GM08714 (cell line): ENCODE measurements around the gene NEMP1.
A peak's percentile ranks its signal among the peaks of the same experiment; 100 is the strongest.
"Not testable (repeated sequence)": the region's sequence is repeated elsewhere in the genome, so short reads cannot be mapped to it uniquely, and the experiment has no call there.

Source experiments
- H3K4me3 ChIP-seq: fragments of 200-500 bp; sonication (Bioruptor generic); 2 replicates; pipeline ENCODE4 v1.5.1; 2014; ENCODE audit warnings: mild to moderate bottlenecking, low read length, inconsistent platforms
- ZNF274 ChIP-seq: IDR thresholded peaks from 2 replicates; pipeline ENCODE4 v1.6.1; 2012; ENCODE audit warnings: mild to moderate bottlenecking, low read depth, low read length

NEMP1 gene

DNA sequence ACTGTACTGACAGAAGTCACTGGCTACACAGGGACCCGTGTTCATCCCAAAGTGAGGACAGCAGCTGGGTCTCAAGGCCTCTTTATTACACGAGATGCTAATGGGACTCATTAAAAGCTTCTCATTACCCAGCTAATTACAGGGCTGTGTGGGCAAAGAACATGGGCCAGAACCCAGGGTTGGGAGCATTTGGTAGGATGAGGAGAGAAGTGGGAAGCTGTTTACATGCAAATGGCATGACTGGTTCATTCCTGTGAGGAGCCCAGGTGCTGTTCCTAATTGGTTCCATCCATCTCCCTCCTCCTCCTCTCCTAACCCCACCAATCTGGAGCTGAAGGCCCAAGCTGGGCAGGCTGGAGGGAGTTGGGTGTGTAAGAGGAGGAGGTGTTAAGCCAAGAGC is 53.4 kb downstream of the NEMP1 start:
- TF ChIP-seq ZNF274, result no peak
- no peak overlapping the region for H3K4me3 ChIP-seq

DNA sequence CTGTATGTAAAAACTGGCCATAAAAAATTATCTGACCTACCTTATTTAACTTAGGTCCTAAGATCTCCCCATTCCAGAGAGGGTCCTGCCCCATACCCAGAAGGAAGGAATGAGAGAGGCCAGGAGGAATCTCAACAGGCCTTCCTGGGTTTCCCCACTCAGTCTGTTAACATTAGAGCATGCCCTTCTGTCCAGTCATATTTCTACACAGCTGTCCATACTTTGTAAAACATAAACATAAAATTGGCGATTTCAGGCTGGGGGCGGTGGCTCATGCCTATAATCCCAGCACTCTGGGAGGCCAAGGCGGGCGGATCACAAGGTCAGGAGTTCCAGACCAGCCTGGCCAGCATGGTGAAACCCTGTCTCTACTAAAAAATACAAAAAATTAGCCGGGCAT is 56.3 kb downstream of the NEMP1 start:
- not testable (repeated sequence) for H3K4me3 ChIP-seq

DNA sequence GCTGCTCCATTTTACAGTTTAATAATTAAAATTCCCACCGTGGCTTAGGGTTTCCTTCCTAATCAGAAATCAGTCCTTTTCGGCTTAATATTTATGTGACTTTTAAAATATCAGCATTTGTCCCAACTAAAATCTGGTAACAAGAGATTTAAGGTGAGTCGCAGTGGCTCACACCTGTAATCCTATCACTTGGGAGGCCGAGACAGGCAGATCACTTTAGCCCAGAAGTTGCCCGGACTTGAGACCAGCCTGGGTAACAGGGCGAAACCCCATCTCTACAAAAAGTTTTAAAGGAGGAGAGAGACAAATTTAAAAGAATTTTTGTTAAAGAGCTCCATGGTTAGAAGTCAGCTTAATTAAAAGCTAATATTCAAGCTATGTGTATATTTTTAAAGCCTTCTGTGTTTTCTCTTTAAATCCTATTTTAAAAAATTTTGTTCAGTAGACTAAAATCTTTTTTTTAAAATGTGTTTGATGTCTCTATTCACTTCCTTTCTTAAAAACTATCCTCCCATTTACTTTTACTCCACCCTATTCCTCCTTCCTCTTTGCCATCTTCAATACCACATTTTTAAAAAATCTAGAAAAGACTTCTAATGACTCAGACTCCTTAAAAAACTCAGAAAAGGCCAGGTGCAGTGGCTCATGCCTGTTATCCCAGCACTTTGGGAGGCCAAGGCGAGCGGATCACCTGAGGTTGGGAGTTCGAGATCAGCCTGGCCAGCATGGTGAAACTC is 58.4 kb downstream of the NEMP1 start:
- no peak overlapping the region for H3K4me3 ChIP-seq
- no peak for TF ChIP-seq ZNF274

DNA sequence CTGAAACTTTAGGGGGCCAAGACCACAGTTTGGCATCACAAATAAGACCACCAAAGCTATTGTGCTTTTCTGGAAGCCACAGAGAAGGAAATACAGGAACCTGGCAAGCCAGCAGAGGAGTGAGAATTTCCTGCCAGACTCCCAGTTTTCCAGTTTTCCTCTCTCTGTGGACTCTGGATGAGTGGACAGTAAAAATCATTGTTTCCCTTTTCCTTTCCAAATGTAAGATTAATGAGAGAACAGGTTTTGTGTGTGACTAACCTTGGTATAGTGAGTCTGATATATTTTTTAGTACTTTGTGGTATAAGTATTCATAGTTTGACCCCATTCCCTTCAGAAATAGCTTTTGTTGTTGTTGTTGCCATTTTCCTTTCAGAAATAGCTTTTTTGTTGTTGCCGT is 59.7 kb downstream of the NEMP1 start:
- no peak overlapping the region for H3K4me3 ChIP-seq
- TF ChIP-seq ZNF274, result no peak

DNA sequence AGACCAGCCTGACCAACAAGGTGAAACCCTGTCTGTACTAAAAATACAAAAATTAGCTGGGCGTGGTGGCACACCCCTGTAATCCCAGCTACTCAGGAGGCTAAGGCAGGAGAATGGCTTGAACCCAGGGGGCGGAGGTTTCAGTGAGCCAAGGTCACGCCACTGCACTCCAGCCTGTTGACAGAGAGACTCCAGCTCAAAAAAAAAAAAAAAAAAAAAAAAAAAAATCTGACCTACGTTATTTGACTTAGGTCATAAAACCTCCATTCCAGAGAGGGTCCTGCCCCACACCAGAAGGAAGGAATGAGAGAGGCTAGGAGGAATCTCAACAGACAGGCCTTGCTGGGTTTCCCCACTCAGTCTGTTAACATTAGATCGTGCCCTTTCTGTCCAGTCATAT is 60.2 kb downstream of the NEMP1 start:
- H3K4me3 ChIP-seq, result not testable (repeated sequence)

DNA sequence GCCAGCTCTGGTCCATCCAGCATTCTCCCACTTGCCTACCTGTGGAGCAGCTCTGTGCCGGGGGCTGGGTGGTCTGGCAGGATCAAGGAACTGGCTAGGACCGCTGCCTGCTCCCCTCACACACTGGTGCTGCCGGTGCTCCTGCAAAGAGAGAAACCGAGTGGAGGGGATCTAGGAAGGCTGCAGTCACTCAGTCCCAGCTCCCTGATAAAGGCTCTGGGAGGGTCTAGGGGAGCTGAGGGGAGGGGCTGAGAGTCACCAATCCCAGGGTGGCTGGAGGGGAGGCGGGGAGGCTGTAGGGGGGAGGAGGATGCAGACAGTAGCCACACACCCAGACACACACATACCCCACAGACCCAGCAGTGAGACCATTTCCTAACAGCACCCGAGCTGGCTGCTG is 62.2 kb downstream of the NEMP1 start, which contains the start of gene TAC3:
Gene TAC3 (minus strand): TSS at position 182 of the 400 bp plus-strand sequence. CDS start 732 bp downstream, outside the sequence.
- TF ChIP-seq ZNF274, result no peak
- no peak within 1 kb of the TSS for H3K4me3 ChIP-seq

DNA sequence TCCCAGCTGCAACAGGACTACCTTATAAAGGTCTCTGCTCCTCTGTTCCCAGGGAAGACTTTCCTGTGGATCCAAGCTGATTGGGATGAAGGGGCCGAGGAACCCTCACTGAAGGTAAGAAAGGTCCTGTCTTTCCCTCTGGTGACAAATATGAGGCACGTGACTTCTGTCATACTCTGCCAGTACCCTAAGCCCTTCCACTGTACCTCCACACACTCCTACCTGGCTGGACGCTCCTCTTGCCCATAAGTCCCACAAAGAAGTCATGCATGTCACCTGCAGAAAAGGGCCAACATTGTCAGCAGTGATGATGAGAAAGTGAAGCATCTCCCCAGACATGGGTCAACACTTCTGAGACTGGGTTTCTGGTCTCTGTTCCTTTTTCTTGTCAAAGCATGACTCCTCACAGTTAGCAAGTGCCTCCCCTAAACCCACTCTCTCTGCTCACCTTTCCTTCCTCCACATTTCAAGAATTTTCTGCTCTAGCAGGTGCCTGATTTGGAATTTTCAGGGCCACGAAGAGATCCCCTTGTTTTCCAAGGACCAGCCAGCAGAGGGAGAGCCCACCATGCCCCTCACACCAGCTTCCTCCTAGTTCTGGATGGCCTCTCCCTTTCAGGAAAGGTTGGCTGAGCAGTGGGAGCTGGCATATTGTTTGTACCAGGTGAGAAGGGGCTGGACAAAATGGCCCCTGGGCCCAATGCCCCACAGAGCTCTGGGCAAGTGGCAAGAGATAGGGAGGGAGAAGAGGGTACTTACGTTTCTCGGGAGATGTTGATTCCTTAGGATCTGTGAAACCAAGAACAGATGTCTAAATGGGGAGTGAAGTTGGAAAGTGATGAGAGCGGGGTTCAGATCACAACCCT is 65.8 kb downstream of the NEMP1 start:
- H3K4me3 ChIP-seq, result no peak overlapping the region
- no peak for TF ChIP-seq ZNF274

DNA sequence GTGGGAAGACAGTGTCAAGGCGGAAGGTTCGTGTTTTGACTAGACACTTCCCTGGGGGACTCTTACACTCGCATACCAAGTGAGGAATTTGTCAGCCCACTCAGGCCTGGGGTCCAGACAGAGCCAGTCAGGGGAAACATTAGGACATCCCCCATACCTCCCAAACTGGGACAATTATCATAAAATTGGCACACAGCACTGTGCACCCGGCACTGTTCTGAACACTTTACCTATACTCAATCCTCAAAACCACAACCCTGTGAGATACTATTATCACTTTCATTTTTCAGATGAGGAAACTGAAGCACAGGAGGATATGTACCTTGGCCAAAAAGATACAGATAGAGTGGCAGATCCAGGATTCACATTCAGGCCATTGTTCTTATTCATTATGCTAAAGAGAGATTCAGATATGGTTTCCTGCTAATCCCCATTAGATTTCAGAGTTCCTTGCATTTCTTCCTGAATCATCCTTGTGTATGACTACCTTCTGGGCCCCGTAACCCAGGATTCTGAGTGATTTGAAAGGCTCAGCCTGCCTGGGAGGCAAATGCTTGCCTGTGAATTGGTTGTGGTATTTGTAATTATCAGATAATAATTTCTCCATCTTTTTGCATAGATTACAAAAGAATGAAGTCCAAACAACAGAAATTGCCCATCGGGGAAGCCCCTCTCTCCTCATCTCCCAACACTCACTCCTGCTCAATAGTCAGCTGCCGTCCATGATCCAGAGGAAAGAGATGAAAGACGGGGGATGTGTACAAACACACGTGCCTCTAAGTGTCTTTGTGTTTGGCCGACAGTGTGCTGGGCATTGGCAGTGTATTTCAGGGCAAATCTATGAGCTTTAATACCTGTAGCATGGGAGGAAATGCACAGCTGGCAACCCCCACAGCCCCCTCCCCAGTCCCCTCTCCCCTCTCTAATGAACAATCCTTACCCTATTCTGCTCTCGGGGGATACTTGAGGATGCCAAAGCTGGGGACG is 66.9 kb downstream of the NEMP1 start:
- no peak for TF ChIP-seq ZNF274
- no peak overlapping the region for H3K4me3 ChIP-seq

DNA sequence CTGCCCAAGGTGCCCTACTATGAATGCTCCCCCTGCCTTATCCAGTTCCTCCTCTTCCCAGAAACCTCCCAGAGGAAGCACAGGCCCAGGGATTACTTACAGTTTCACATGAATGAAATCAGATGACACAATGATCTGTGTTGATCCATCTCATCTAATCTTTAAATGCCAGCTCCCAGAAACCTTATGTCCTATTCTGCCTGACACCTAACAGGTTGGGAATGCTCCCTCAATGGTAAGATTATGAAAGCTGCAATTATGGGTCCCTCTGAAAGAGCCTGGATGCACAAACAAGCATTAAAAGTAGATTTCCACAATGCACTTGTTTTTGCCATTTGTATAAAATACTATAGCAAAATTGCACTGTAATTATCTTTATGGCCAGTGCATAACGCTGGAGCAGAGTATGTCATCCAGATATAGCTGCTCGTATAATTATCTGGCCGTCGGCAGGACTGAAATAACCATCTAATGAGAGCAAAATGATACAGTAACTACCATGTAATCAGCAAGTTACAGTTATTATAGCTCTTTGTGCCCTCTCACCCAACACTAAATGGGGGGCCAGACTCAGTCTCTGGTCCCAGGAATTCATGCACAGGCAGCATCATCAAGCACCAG is 67.9 kb downstream of the NEMP1 start:
- no peak for TF ChIP-seq ZNF274
- H3K4me3 ChIP-seq, result no peak overlapping the region

DNA sequence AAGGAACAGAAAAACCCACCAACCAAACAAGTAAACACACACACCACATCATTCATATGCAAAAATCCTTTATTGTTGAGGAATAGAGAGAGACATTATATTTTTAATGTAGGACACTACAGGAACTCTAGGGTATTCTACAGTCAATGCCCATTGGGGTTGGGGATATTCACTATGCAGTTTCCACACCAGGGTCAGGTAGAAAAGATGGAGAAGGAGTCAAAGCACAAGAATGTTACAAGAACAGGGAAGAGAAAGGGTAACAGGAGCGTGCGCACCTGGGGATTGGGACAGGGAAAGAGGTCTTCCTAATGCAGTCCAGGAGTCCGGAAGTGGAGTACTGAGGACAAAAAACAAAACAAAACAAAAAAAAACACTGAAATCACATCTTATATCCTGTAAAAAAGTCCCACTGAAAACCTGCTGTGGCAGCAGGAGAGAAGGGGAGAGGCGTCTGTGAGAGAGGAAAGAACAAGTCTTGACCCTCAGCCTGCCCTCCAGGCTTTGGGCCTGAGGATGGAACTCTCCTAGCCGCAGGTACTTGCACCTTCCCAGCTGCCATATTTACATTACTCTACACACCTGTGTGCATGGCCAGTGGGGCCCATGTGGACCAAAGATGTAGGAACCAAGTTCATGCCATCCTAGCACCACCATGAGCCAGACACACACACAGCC is 68.5 kb downstream of the NEMP1 start:
- TF ChIP-seq ZNF274, result no peak
- no peak overlapping the region for H3K4me3 ChIP-seq

DNA sequence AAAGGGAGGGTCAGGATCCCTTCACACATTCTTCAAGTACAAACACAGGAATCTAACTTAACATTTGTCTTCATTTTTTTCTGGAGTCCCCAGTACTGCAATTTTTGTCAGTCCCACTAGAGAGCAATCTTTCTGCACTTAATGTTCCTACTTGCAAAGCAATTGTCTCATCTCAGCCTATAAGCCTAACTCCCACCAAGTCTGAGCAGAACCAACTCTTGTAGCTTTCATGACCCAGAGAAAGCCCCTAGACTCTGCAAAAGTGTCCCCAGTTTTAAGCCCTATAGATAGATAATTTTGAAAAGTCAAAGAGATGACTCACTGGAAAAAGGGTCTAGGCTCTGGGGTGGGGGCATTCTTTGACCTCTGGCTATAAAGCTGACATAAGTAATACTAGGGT is 70.4 kb downstream of the NEMP1 start:
- H3K4me3 ChIP-seq, result no peak overlapping the region
- no peak for TF ChIP-seq ZNF274

DNA sequence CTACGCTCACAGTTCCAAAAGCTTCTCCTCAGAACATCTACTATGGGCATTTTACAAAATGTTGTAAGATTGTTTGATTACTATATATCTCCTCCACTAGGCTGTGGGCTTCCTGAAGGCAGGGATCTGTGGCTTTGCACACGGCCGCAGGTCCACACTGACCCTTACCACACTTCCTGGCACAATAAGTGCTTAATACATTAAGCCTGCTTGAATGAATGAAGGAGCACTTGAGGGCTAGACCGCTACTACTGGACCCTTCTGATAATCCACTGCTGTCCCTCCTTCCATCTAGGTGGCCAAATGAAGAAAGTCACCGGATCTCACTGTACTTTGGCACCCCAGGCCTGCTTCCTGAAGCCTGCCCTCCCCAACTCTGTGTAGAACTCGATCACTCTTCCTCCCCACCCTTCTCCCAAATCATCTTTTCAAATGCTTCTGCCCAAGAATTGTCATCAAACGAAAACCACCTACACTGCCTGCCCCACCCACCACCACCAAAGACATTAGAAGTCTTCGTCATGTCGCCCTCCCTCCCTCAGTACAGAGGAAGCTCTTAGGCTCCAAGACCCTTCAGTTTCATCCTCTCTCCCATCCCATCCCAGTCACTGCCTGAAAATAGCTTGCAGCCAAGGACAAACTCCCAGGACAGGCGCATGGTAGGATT is 71.6 kb downstream of the NEMP1 start:
- no peak for TF ChIP-seq ZNF274
- peak overlapping the region; percentile 50; the same call in 1 of the 2 replicates for H3K4me3 ChIP-seq

DNA sequence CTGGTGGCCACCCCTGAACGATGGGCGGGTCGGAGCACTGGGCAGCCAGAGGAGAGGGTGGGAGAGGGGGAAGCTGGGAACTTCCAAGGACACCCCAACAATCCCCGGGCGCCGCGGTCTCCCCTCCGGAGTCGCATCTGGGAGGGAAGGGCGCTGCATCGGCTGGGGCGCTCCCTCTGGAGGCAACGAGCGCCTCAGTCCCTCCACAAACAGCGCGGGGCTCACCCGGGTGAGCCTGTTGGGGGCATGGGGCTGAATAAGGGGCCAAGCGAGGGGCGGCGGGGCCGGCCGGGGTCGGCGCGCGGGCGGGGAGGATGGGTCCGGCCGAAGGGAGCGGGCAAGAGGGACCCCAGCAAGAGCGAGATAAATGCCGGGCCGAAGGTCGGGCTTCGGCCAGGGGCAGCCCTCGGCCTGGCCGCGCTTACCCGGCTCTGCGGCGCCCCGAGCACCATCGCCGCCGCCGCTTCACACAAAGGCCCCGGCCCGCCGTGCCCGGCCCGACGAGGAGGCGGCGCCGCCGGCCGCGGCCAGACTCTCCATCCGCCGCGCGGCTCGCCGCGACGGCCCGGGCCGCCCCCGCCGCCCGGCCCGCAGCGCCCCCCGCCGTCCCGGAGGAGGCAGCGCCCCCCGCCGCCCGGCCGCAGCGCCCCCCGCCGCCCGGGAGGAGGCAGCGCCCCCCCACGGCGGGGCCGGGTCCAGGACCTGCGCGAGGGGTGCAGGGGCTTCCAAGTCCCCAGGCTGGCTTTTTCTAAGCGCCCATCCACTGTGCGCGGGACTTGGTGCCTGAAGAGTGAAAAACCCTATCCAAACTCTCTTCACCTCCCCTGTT is 72.4 kb downstream of the NEMP1 start, which contains the start of gene ZBTB39:
Gene ZBTB39 (minus strand): TSS at position 567 of the 829 bp plus-strand sequence. CDS start 1,629 bp downstream, outside the sequence.
- peak within 1 kb of the TSS; percentile 95 for H3K4me3 ChIP-seq
- TF ChIP-seq ZNF274, result no peak
